ENCODE data around the gene SF3B6.
"Not testable (repeated sequence)": the region's sequence is repeated elsewhere in the genome, so short reads cannot be mapped to it uniquely, and the experiment has no call there.

SF3B6 gene

GRCh38 chr2:24075915-24076848, at the start of gene SF3B6:
SF3B6 (minus strand) TSS chr2:24076326; CDS start chr2:24076229, 97 bp downstream.
- DNase-seq (ENCODE audit: low spot score) = peak; percentile 91

- DNase-seq (ENCODE audit: low spot score) = no peak
Measured at GRCh38 chr2:24123922-24124580, 47.9 kb upstream of the SF3B6 start.

GRCh38 chr2:24123195-24123921, 47.2 kb upstream of the SF3B6 start, which contains the start of the genes FAM228B and PFN4:
FAM228B (plus strand) TSS chr2:24123469; CDS start chr2:24124362, 893 bp downstream.
PFN4 (minus strand) TSS chr2:24123334; CDS start chr2:24122535, 799 bp downstream.
- DNase-seq (ENCODE audit: low spot score) = peak; percentile 94

- DNase-seq (ENCODE audit: low spot score) = no peak
Measured at GRCh38 chr2:24122366-24123194, 46.5 kb upstream of the SF3B6 start.

- DNase-seq (ENCODE audit: low spot score) = no peak
Measured at GRCh38 chr2:24121469-24121868, 45.3 kb upstream of the SF3B6 start.

- no peak for DNase-seq (ENCODE audit: low spot score)
Measured at GRCh38 chr2:24121066-24121465, 44.9 kb upstream of the SF3B6 start.

- peak; percentile 67 for DNase-seq (ENCODE audit: low spot score)
Measured at GRCh38 chr2:24117902-24118301, 41.8 kb upstream of the SF3B6 start.

GRCh38 chr2:24115057-24115456, 38.9 kb upstream of the SF3B6 start:
- no peak for DNase-seq (ENCODE audit: low spot score)

GRCh38 chr2:24111407-24111901, 35.3 kb upstream of the SF3B6 start:
- no peak for DNase-seq (ENCODE audit: low spot score)

GRCh38 chr2:24110660-24111303, 34.7 kb upstream of the SF3B6 start:
- DNase-seq (ENCODE audit: low spot score) = no peak

GRCh38 chr2:24109431-24109830, 33.3 kb upstream of the SF3B6 start:
- not testable (repeated sequence) for DNase-seq (ENCODE audit: low spot score)

GRCh38 chr2:24107336-24107735, 31.2 kb upstream of the SF3B6 start:
- no peak for DNase-seq (ENCODE audit: low spot score)

- DNase-seq (ENCODE audit: low spot score) = no peak
Measured at GRCh38 chr2:24106786-24107185, 30.7 kb upstream of the SF3B6 start.

GRCh38 chr2:24105816-24106215, 29.7 kb upstream of the SF3B6 start:
- DNase-seq (ENCODE audit: low spot score) = no peak

- no peak for DNase-seq (ENCODE audit: low spot score)
Measured at GRCh38 chr2:24104906-24105305, 28.8 kb upstream of the SF3B6 start.

- DNase-seq (ENCODE audit: low spot score) = no peak
Measured at GRCh38 chr2:24104110-24104650, 28.1 kb upstream of the SF3B6 start.

- no peak for DNase-seq (ENCODE audit: low spot score)
Measured at GRCh38 chr2:24102677-24103076, 26.6 kb upstream of the SF3B6 start.

GRCh38 chr2:24101992-24102391, 25.9 kb upstream of the SF3B6 start:
- no peak for DNase-seq (ENCODE audit: low spot score)

GRCh38 chr2:24100732-24101131, 24.6 kb upstream of the SF3B6 start:
- DNase-seq (ENCODE audit: low spot score) = not testable (repeated sequence)

GRCh38 chr2:24095171-24095677, 19.1 kb upstream of the SF3B6 start:
- DNase-seq (ENCODE audit: low spot score) = not testable (repeated sequence)
